HG03439 (cell line): ENCODE data around the gene CKM.
"Not testable (repeated sequence)": the region's sequence is repeated elsewhere in the genome, so short reads cannot be mapped to it uniquely, and the experiment has no call there.

Experiments
- ATAC-seq: cut with Tn5 transposase; IDR thresholded peaks from one replicate; pipeline ENCODE4 v1.9.1; 2021; ENCODE audit warnings: mild to moderate bottlenecking, moderate library complexity; ENCODE audit not compliant: unreplicated experiment

CKM gene

DNA sequence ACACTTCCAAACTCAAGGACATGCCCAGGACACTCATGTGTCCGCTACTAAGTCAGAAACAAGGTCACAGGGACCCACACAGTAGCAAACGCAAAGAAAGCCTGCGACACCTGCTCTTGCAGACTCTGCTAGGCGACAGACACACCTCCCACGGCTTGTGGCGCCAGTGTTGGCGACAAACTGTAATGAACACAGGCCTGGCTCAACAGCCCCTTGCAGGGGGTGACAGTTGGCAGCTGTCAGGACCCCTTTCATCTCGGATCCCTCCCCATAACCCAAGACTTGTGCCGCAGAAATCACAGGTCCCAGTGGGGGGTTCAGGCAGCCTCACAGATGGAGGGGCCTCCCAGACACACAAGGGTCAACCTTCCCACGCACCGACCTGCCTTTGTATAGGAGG lies 364 bp downstream of the CKM start:
- no peak for ATAC-seq

DNA sequence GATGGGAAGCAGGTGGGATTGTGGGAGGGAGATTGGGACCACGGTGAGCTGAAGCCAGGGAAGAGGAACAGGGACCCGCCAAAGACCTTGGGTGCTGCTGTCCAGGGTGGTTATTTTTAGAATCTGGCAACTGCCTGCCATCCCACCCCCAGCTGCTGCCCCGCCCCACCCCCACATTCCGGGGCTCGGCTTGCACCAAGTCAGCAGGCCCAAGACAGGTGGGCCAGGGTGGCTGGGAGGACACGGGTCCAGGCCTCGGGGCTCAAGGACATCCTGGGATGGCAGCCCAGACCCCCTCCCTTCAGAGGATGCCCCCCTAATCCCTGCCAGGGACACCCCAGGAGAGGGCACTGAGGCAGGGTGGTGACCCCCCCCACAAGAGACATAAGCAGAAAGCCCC lies 827 bp downstream of the CKM start:
- no peak for ATAC-seq

DNA sequence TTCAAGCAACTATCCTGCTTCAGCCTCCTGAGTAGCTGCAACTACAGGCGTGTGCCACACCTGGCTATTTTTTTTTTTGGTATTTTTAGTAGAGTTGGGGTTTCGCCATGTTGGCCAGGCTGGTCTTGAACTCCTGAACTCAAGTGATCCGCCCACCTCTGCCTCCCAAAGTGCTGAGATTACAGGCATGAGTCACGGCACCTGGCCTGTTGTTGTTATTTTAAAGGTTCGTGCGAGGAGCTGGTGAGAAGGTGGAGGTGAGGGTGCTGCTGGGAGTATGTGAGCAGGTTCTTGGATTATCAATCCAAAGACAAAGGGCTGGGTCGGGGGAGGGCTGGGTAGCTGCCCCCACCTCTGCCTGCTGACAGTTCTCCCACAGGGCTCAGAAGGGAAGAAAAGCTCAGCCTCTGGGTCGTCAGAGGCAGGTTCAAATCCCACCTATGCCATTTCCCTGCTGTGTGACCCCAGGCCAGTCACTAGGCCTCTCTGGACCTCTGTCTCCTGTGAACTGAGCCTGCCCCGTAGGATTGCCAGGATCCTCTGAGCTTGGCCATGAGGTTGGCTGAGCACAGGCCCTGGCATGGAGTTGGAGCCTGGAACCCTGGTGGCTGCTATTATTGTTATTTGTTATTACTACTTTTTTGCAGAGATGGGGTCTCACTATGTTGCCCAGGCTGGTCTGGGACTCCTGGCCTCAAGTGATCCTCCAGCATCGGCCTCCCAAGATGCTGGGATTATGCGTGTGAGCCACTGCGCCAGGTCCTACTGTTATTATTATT lies 1.5 kb downstream of the CKM start:
- ATAC-seq, result no peak

DNA sequence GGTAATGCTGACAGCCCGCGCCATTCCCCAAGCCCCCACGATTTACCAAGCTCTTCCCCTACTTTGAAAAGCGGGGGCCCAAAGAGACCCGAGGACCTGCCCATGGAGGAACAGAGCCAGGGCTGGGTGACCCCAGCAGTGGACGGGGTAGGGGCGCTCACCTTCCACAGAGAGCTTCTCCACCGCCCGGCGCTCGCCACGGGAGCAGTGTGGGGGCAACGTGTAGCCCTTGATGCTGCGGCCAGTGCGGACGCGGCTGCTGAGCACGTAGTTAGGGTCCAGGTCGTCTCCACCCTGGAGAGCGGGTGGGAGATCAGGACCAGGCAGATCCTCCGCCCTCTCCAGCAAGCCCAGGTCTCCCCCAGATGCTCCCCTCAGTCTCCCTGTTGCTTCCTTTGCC lies 7.4 kb downstream of the CKM start:
- no peak for ATAC-seq

DNA sequence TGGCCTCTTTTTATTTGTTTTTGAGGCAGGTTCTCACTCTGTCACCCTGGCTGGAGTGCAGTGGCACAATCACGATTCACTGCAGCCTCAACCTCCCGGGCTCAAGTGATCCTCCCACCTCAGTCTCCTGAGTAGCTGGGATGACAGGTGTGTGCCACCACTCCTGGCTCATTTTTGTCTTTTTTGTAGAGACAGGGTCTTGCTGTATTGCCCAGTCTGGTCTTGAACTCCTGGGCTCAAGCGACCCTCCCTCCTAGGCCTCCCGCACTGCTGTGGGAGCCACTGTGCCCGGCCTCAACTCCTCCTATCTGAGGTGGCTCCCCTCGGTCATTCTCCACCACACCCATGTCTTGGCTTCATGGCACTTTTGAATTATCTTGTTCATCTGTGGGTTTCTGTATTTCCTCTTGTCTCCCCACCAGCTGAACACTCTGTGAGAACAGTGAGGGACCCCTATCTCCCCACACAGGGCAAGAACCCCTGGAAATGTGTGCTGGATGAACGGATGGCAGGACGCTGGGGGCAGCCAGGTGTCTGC lies 7.9 kb downstream of the CKM start:
- no peak for ATAC-seq

DNA sequence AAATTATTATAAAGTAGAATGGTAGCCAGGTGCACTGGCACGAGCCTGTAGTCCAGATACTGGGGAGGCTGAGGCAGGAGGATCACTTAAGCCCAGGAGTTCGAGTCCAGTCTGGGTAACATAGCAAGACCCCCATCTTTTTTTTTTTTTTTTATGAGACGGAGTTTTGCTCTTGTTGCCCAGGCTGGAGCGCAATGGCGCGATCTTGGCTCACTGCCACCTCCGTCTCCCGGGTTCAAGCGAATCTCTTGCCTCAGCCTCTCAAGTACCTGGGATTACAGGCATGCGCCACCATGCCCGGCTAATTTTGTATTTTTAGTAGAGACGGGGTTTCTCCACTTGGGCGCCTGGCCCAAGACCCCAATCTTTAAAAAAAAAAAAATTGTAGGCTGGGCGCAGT lies 10.4 kb downstream of the CKM start:
- ATAC-seq, result not testable (repeated sequence)

DNA sequence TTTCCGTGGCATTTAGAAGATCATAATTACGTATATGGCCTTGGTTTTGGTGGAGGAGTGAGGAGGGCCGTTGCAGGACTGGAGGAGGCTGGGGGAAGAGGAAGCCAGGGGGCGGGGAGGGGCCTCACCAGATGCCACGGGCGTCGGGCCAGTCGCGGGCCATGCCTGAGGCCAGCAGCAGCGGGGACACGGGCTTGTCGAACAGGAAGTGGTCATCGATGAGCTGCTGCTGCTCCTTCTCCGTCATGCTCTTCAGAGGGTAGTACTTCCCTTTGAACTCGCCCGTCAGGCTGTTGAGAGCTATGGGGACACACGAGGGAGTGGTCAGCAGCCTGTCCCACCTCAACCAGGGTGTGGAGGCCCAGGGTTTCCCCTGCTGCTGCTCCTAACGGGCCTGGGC lies 11.1 kb downstream of the CKM start:
- ATAC-seq, result no peak

DNA sequence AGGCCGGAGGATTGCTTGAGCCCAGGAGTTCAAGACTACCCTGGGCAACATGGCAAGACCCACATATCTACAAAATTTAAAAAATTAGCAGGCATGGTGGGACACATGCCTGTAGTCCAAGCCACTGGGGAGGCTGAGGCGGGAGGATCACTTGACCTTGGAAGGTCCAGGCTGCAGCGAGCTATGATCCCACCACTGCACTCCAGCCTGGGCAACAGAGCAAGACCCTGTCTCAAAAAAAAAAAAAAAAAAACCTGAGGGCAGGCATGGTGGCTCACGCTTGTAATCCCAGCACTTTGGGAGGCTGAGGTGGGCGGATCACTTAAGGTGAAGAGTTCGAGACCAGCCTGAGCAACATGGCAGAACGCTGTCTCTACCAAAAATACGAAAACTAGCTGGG lies 13.4 kb downstream of the CKM start:
- ATAC-seq, result not testable (repeated sequence)

DNA sequence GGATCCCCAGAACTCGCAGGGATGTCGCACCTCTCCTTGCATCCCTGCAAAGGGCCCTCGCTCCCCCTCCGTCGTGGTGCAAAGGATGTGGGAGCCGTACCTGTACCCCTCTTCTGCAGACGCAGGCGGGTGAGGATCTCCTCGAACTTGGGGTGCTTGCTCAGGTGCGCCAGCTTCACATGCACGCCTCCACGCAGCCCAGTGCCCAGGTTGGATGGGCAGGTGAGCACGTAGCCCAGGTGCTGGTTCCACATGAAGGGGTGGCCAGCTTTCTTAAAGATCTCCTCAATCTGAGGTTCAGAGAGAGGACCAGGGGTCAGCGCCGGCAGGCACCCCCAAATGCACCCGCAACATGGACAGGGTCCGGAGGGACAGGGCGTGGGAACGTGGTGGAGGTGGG lies 15.3 kb downstream of the CKM start:
- ATAC-seq, result no peak

DNA sequence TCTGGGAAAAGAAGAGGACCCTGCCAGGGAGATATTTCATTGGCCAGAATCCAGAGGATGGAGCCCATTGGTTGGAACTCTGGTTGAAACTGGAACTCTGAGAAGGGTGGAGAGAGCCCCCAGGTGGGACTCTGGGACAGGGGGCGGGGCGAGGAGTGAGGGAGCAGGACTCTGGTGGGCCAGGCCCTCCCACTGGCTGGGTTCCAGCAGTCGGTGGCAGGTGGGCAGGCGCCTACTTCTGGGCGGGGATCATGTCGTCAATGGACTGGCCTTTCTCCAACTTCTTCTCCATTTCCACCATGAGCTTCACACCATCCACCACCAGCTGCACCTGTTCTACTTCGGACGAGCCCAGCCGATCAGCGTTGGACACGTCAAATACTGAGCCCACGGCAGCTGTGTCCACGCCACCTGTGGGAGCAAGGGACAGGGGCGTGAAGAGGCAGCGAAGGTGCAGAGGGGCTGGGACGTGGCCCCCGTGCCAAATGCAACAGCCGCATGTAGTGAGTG lies 16.1 kb downstream of the CKM start:
- ATAC-seq, result no peak

DNA sequence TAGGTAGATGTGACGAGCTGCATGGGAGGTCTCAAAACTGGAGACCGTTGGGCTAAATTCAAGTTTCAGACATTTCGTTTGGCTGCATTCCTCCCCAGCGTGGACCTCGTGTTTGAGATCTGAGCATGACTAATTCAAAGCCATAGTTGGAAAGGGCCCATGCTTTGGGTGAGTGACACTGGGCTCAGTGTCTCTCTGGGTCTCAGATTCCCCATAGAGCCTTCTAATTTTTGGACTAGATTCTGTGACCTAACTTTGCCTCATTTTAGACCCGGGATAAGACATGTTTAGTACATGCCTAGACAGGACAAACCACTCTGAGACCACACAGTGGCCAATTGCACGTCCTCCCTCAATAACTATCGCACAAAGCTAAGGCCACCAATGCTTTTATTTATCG lies 16.6 kb downstream of the CKM start:
- ATAC-seq, result no peak

DNA sequence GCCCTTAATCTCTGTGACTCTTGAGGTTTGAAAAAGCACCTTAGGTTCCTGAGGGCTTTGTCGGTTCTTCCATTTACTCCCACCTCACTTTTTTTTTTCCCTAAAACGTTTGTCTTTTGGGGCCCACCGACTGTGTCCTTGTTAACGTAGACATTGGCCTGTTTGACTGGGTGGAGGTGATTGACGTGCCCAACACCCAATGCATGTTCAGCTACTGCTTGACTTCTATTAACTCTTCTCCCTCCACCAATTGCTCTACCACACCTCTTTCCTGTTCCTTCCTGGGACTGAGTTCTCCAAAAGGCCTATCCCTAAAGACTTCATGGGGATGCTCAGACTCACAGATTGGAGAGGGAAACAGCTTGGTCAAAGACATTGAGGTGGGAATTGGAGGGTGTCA lies 17.3 kb downstream of the CKM start:
- ATAC-seq, result no peak

DNA sequence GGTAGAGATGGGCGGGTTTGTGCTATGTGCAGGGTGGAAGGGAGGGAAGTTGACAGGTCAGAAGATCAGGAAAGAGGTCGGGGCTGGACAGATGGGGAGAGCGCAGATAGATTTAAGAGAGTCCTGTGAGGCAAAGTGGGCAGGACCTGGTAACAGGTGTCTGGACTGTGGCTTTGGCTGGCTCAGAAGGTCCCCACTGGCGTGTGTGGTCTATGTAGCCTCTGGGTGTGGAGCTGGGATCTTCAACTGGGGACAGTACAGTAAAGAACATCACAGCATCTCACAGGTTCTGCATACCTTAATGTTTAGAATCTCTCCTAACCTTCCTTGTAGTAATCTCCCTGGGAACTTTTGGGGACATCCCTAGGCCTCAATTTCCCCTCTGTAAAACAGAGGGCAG lies 17.7 kb downstream of the CKM start:
- no peak for ATAC-seq

DNA sequence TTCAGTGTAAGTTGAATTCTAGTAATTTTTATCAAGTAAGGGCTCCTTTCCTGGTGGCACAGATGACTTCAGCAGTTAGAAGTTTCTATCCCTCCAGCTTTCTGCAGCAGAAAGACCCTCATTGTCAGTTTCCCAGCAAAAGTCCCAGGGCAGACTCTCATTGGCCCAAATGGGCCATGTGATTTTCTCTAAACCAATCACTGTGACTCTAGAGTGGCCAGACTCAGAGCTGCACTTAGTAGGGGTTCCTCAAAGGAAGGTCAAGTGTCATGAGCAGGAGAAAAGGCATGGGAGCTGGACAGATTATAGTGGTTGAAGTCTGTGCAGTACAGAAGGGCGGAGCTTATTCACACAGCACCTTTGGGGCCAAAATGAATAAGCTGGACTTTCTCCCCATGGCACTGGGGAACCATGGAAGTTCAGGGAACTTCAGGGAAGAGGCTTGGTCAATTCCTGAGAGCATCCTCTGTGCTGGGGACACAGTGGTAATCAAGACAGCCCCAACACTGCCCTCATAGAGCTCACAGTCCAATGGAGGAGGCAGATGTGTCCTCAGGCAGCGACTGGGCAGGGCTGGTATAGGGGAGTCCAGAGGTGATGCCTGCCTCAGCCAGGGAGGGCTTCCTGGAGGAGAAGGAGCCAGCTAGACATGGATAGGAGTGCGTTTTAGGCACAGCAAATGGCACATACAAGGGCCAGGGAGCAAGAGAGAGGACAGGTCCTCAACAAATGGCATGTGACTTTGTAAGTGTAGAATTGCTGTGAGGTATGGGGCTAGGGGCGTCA lies 18.3 kb downstream of the CKM start:
- no peak for ATAC-seq

DNA sequence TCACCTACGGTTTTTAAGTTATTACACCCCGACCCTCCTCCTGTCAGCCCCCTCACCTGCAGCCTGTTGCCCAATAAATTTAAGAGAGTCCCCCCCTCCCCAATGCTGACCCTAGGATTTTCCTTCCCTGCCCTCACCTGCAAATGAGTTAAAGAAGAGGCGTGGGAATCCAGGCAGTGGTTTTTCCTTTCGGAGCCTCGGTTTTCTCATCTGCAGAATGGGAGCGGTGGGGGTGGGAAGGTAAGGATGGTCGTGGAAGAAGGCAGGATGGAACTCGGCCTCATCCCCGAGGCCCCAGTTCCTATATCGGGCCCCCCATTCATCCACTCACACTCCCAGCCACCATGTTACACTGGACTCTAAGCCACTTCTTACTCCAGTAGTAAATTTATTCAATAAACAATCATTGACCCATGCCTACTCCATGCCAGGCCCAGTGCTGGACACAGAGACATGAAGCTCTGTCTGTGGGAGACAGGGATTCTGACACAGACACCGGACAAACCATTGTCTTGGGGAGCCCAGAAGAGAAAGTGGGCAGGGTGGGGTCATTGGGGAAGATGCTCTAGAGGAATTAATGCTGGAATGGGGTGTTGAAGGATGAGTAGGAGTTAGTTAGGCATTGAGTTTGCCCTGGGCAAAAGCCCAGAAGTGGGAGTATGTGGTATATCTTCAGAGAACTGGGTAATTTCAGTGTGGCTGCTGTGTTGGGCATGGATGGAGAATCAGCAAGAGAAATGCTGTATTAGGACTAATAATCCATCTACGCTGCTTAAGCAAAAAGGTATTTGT lies 19.2 kb downstream of the CKM start:
- ATAC-seq, result no peak

DNA sequence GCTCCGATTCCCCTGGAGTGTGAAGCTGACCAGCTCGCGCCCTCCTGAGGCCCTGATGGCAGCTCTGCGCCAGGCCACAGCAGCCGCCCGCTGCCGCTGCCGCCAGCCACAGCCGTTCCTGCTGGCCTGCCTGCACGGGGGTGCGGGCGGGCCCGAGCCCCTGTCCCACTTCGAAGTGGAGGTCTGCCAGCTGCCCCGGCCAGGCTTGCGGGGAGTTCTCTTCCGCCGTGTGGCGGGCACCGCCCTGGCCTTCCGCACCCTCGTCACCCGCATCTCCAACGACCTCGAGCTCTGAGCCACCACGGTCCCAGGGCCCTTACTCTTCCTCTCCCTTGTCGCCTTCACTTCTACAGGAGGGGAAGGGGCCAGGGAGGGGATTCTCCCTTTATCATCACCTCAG lies 20.3 kb downstream of the CKM start:
- ATAC-seq, result no peak

DNA sequence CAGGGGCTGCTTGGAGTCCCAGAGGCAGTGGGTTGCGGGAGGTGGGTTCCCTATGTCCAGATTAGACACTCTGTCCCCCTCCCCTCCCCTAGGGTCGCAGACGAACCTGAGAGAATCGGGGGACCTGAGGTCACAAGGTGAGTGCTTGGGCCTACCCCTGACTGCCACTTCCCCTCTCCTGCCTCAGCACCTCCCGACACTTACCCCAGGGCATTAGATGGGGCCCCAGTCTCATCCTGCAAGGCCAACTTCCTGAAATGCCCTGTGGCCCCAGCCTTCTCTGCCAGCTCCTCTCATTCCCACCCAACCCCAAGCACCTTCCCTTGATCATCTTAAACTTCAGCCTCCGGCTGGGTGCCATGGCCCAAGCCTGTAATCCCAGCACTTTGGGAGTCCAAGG lies 23.0 kb downstream of the CKM start:
- ATAC-seq, result no peak

DNA sequence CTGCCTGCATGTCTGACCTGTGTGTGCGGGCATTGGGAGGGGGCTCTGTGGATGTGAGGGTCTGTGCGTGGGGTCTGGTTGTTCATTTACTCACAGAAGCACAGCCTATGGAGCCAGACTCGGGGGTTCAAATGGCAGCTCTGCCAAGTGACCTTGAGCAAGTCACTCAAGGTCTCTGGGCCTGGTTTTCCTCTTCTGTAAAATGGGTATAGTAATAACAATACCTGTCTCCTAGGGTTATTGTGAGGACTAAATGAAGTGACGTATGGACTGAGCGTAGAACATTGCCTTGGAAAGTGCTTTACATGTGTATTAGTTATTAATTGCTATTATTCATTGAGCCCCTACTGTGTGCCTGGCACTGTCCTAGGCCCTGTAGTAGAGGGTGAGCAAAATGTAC lies 24.4 kb downstream of the CKM start:
- ATAC-seq, result no peak

DNA sequence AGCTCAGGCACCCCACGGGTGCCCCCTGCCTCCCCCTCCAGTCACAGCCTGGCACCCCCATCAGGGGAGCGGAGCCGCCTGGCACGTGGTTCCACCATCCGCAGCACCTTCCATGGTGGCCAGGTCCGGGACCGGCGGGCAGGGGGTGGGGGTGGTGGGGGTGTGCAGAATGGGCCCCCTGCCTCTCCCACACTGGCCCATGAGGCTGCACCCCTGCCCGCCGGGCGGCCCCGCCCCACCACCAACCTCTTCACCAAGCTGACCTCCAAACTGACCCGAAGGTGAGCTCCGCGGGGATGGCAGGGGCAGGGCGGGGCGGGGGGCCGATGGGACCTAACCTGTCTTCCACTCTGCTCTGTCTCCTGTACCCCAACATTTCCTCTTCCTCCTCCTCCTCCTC lies 25.0 kb downstream of the CKM start:
- no peak for ATAC-seq

DNA sequence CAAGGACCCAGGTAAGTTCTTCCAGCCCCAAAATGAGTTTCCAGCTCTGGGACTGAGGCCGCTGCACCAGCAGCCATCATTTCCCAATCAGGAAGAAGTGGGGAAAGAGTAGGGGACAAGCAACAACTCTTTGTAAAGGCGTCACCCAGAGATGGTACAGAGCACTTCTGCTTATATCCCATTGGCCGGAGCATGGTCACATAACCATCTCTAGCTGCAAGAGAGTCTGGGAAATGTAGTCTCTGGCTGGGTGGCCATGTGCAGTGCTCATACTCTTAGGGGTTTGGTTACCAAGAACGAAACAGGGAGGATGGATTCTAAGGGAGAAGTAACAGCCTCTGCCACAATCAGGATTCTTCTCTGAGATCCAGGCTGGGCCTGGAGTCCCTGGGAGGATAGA lies 26.3 kb downstream of the CKM start:
- no peak for ATAC-seq

DNA sequence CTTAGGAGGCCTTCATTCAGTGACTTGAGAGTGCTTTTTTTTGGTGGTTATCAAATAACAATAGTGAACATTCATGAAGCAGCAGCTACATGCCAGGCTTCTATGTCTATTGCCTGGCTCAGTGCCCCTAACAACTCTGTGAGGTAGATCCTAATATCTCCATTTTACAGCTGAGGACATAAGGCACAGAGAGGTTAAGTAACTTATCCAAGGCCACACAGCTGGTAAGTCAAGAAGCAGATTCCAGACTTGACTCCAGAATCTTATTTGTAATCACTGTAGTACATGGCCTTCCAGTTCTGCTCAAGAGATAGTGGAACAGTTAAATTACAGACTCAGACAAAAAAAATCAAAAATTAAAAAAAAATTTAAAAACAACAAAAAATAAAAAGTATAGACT lies 26.8 kb downstream of the CKM start:
- no peak for ATAC-seq
